Lower lobe of right lung (tissue), 2 donors: ENCODE measurements around the gene FBLIM1. TPM values are rescaled to one million over a fixed set of nuclear protein-coding genes. Genes with fewer than 3 reads are reported as not detected.

Experiments
- ATAC-seq, 2 donors: fragments of 200-7000 bp; cut with Tn5 transposase; one replicate each; pipeline ENCODE4 v1.9.1; 2020 to 2022; ENCODE audit warnings: mild to moderate bottlenecking in 2 of 2, moderate library complexity in 2 of 2
- DNase-seq: peaks from one replicate; pipeline ENCODE4 v3.0.0-alpha.2; 2020
- H3K27ac ChIP-seq: fragments of 200-600 bp; one replicate; pipeline ENCODE4 v1.8.0; 2022
- H3K27me3 ChIP-seq: fragments of 200-600 bp; one replicate; pipeline ENCODE4 v1.8.0; 2022; ENCODE audit warnings: low read depth
- H3K36me3 ChIP-seq: fragments of 200-600 bp; one replicate; pipeline ENCODE4 v1.8.0; 2022; ENCODE audit warnings: mild to moderate bottlenecking
- H3K4me1 ChIP-seq: fragments of 200-600 bp; one replicate; pipeline ENCODE4 v1.8.0; 2022
- H3K4me3 ChIP-seq: fragments of 200-600 bp; one replicate; pipeline ENCODE4 v1.8.0; 2022; ENCODE audit warnings: mild to moderate bottlenecking
- H3K9me3 ChIP-seq: fragments of 200-600 bp; one replicate; pipeline ENCODE4 v1.8.0; 2022
- CTCF ChIP-seq: fragments of 200-600 bp; IDR thresholded peaks from one replicate; pipeline ENCODE4 v1.8.0; 2022; ENCODE audit warnings: antibody characterized with exemption, mild to moderate bottlenecking
- intact Hi-C: fragments of 100-400 bp; cut with DNase I; formaldehyde crosslinking; loops from one replicate; pipeline ENCODE4 v1.11.0; 2022
- total RNA-seq: library from RNA; stranded (reverse); fragmentation: NEBNext Ultra II Directional; extraction: Animal tissue kit (Norgen Biotek cat#: 25700); gene quantifications from one replicate; pipeline ENCODE4 v1.2.1, GENCODE V29; 2021
- donor health status: DM: no; HTN: yes; CAD: no; lungs with severe emphysema.

The FBLIM1 gene
- total RNA-seq, 1 donor from 2014 or later = 20.1 TPM

- Histone ChIP-seq H3K9me3 (no peaks in the 10 kb centered on the region), H3K36me3 (no peaks in the 10 kb centered on the region), H3K4me1 (peaks cover 37% of the 10 kb centered on the region), H3K4me3 (no peak overlapping the region), H3K27ac (peak overlapping the region; percentile 22), H3K27me3 (no peaks in the 10 kb centered on the region)
- DNase-seq (no peak), ATAC-seq (no peak)
- intact Hi-C loops = no loop called here
- no peak for TF ChIP-seq CTCF
Observed at GRCh38 chr1:15830258-15830657, 71.7 kb downstream of the FBLIM1 start.

- Histone ChIP-seq H3K9me3 (no peaks in the 10 kb centered on the region), H3K36me3 (no peaks in the 10 kb centered on the region), H3K27ac (peak overlapping the region; percentile 98), H3K4me3 (peak overlapping the region; percentile 67), H3K27me3 (no peaks in the 10 kb centered on the region), H3K4me1 (peaks cover 49% of the 10 kb centered on the region)
- intact Hi-C loops = no loop called here
- no peak for TF ChIP-seq CTCF
- peak in 1 of 2 donors; percentile 8 for ATAC-seq
- peak; percentile 81 for DNase-seq
Observed at GRCh38 chr1:15833069-15833679, 74.6 kb downstream of the FBLIM1 start.

- H3K9me3 ChIP-seq = no peaks in the 10 kb centered on the region
- H3K4me3 ChIP-seq = peak overlapping the region; percentile 67
- H3K4me1 ChIP-seq = peaks cover 48% of the 10 kb centered on the region
- H3K27me3 ChIP-seq = no peaks in the 10 kb centered on the region
- no peak for DNase-seq
- TF ChIP-seq CTCF = no peak
- ATAC-seq = no peak
- intact Hi-C loops = no loop called here
- peak overlapping the region; percentile 98 for H3K27ac ChIP-seq
- no peaks in the 10 kb centered on the region for H3K36me3 ChIP-seq
Observed at GRCh38 chr1:15833842-15834405, 75.3 kb downstream of the FBLIM1 start.

GRCh38 chr1:15834406-15835204, 76.0 kb downstream of the FBLIM1 start:
- no peak for TF ChIP-seq CTCF
- DNase-seq (peak; percentile 92), ATAC-seq (peak; percentile 88 to 89)

GRCh38 chr1:15835205-15835740, 76.7 kb downstream of the FBLIM1 start:
- Histone ChIP-seq H3K9me3 (no peaks in the 10 kb centered on the region), H3K27me3 (no peaks in the 10 kb centered on the region), H3K27ac (peak overlapping the region; percentile 98), H3K4me1 (peaks cover 34% of the 10 kb centered on the region), H3K4me3 (peak overlapping the region; percentile 67), H3K36me3 (no peaks in the 10 kb centered on the region)
- intact Hi-C loops = no loop called here
- no peak for TF ChIP-seq CTCF
- DNase-seq = no peak
- peak; percentile 8 to 19 for ATAC-seq

More at GRCh38 chr1:15834406-15835204, 76.0 kb downstream of the FBLIM1 start:
- intact Hi-C loops = no loop called here
- Histone ChIP-seq H3K36me3 (no peaks in the 10 kb centered on the region), H3K4me1 (peaks cover 41% of the 10 kb centered on the region), H3K27ac (peak overlapping the region; percentile 98), H3K4me3 (peak overlapping the region; percentile 67), H3K27me3 (no peaks in the 10 kb centered on the region), H3K9me3 (no peaks in the 10 kb centered on the region)
